ENCODE data around the gene SPAG17.
A peak's percentile ranks its signal among the peaks of the same experiment; 100 is the strongest.

SPAG17 gene

DNA sequence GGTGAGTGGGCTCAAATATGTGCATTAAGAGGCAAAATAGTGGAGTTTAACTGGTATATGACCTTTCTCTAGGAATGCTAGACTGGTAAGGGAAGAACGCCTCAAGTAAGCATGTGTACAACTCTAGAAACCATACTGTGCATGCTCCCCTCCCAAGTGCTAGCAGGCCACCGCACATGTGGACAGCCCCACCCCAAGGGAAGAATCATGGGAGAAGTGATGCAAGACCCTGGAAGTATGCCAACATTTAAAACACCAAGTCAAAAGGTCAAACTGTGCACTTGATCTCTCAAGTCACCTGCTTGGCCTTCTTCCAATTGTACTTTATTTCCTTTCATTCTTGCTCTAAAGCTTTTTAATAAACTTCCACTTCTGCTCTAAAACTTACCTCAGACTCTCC is 135.0 kb downstream of the SPAG17 start:
- peak in 1 of 2 experiments; percentile 5 for DNase-seq

DNA sequence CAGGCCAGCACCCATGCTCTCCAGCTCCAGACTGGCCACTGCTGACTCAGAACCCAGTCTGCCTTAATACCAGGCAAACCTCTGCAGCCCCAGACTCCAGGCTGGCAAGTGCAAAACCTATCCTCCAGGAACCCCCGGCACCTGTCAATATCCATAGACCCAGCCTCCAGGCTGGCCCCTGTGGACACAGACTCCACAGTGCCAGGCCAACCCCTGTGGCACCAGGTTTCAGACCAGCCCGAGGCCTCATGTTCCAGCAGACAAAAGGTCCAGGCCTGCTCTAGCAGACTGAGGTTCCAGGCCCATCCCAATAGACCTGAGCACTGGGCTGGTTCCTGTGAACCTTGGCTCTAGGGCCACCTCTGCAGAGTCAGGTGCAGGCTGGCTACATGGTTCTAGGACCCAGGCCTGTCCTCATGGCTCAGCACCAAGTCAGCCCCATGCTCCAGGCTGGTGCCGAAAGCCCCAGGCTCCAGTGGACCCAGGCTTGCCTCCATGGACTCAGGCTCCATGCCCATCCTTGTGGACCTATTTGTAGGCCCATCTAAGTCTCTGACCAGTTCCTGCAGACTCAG is 137.3 kb downstream of the SPAG17 start:
- DNase-seq: no peak

DNA sequence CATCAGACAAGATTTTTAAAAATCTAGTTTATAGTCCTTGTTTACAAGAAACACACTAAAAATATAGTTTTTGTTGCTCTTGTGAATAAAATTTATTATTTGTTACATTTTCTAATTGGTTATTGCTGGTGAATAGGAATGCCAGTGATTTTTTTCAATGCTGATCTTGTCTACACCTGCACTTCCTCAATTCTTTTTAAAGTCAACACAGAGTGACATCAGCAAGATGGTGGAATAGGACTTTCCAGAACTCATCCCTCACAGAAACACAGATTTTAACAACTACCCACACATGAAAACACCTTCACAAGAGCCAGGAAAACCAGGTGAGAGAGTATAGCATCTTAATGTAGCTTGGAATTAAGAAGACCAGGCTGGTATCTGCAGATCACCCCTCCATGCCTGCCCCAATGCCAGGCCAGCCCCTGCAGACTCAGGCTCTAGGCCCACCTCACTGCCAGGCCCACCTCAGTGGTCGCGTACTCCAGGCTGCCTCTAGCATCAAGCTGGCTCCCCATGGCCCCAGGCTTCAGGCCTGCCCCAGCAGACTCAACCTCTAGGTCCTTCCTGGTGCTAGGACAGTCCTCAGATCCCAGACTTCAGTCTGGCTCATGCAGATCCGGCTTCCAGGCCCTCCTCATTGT is 137.9 kb downstream of the SPAG17 start:
- no peak for DNase-seq

DNA sequence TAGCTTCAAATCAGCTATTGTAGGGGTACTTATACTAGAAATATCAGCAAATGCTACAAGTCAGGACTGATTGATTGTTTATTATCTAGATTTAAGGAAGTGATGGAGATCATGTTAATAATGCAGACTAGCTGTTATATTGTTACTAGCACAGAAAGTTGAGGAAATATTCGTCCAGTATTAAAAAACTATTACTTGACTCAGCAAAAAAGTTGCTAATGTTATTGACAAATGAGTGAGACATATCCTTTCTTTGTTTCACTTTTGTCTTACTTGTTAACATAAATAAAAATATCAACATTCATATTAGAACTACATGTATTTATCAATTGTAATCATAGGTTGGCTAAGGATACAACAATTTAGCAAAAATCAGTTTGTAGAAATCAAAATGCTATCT is 141.4 kb downstream of the SPAG17 start:
- DNase-seq: no peak

DNA sequence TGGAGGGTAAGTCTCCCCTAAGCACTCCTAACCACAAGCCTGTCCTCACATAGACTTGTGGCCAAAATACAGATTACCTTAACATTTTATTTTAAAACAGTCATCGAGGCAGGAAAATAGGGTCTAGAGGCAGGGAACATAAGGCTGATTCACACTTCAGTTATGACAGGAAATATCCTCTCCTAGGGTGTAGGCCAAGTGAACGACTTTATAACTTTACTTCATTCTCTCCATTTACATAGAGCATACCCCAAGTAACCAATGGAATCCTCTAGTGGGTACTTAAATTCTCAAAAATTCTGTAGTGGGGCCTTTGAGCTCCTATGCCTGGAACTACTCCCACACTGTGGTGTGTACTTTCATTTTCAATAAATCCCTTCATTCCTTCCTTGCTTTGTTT is 142.5 kb downstream of the SPAG17 start:
- DNase-seq: no peak

DNA sequence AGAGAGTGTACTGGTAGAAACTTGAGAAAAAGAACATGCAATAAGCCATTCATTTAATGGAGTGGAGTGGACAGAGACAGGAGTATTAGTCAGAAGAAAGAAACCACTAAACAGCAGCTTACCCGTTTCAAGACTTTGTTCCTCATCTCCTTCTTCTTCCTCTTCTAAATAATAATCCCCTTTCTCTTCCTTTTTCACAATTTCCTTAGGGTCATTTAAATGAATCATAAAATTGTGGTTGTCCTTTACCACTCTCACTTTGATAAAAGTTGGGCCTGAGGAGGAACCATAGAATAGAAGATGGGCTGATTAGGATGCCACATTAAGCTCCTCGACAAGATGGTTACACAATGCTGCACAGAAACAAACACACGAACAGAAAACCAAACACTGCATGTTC is 145.9 kb downstream of the SPAG17 start:
- no peak for DNase-seq

DNA sequence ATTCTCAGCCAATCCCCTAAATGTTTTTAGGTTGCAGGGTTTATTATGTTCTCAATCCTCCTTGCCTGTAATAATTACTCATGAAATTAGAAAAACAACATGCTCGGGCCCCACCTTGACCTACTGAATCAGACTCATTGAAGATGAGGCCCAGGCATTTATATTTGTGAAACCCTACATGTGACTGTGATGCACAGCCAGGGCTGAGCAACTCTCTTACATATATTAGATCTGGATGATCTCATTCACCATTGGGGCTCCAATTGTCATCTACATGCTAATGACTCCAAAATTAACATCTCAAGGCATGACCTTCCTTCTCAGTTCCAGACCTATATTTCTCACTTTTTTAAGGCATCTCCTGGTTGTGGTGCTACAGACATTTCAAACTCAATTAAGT is 152.1 kb downstream of the SPAG17 start:
- DNase-seq: no peak

DNA sequence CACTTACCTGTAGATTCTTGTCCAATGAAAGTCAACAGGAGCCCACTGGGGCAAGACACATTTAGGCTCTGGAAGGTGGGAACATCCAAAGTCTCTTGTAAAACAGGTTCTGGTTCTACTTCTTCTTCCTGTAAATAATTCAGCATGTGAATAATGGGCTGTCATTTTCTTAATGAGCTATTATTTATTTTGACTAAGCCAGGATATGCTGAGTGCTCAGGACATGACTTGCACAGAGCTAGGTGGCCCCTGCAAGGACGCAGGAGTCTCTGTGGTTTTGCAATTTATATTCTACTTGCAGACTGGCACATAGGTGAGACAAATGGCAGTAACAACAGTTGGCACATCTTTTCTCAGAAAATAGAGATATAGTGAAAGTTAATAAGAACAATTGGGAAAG is 156.8 kb downstream of the SPAG17 start:
- no peak for DNase-seq

DNA sequence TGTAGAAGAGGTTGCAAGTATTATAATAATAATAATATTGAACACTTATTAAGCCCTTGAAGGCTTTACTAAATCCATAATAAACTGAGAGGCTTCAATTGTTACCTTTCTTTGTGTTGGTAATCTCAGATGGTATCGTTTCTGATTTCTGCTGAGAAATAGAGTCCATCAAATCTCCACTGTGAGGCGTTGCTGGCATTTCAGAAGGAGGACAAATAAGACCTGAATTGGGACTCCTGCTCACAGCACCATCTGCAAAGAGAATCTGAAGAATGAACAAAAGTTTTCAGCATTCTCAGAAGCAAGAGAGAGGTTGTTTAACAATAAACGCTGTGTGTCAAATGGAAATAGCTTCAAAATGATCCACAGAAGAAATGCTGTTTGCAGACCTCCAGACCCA is 161.8 kb downstream of the SPAG17 start:
- DNase-seq: no peak

DNA sequence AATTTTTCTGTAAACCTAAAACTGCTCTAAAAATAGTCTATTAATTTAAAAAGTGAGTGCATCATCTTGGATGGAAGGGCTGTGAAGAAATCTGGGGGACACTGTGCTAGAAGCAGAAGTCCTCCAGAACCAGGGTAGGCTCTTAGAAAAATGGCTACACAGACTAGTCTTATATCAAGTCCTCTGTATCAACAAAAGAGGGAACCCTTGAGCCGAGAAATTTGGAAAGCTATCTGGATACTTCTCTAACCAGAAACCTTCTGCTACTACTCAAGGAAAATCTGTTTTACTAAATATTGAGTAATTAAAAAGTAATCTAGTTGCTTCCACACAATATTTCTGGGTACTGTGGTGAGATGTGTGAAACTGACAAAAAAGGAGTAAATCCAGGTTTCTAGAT is 163.4 kb downstream of the SPAG17 start:
- DNase-seq: no peak

DNA sequence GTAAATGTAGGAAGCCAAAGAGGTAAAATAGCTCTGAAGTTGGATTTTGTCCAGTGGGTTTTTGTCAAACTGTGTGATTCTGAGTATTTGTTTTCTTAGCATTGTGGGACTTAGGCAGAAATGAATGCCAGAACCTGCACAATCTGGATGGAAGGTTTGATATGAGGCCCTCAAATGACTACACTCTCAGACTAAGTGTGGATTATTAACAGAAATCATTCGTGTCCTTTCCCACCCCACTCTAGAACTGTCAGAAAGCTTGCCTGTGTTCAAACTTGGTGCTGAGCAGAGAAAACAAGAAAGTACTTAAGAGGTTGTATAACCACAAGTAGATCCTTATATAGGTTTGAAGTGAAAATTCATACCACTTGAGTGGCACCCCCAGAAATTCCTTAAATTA is 167.0 kb downstream of the SPAG17 start:
- DNase-seq: no peak

DNA sequence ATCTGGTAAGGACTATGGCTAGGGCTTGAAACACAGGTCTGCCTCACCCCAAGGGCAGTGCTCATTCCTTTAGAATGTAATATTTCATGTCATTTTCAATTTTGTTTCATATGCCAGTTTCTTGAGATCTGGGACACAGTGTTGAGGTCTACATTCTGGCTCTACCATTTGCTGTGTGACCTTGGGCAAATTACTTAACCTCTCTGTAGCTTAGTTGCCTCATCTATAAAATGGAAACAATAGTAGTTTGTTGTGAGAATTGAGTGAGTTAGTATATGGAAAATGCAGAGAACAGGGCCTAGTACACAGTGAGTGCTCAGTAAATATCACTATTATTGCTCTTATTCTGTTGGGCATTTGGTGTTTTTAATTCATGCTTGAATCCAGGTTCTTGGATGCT is 171.1 kb downstream of the SPAG17 start:
- DNase-seq: no peak

DNA sequence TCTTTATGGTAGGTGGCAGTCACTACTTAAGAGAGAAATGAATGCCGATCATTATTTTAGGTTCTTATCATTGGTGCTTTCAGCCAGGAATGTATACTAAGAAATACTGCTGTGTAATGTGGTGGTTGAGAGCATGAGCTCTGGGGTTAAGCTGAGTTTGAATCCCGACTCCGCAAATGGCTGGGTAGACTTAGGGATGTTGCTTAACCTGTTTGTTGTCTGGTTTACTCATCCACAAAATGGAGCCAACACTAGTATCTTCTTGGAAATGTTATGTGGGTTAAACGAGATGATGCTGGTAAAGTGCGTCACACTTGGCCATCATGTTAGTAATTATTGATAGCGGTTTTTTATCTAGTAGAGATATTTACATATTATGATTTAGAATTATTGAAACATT is 171.7 kb downstream of the SPAG17 start:
- DNase-seq: no peak

DNA sequence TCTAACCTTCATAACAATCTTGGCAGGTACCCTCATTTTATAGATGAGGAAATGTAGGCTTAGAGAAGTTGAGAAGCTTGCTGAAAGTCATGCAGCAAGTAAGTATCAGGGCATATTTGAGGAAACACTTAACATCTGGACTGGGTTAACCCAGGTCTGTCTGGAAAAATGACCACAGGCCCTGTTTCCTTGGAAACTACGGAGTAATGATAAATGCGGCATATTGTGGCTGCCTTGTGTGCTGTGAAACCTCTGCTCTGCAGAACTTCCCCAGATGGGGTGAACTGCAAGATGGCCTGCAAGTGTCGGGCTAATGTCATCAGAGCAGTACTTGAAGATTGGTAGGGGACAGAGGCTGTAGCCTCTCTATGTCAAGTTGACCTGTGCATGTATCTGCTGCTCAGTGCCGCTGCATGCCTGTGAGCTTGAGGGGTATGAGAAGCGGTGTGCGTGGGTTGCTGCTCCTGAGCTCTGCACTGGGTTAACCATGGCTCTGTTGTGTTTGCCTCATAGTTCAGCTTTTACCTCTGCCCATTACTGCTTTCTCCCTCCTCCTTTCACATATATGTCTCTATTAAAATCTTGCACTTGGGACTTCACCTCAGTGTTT is 172.4 kb downstream of the SPAG17 start:
- no peak for DNase-seq

DNA sequence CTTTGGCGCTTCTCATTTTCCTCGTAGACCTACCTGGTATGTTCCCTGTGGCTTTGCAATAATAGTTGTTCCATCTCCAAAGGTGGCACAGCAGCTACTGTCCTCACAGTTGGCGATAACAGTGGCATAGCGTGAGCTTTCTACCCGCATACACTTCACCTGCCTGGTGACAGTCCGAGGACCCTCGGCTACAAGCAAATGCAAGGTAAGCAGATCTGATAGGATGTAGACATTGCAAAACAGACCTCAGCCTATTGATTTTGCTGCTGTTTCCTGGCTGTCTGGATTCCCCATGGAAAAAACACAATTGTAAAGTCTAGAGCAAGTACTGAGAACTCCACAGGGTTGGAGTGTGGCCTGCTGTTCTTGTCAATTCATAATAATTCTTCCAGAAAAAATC is 177.0 kb downstream of the SPAG17 start:
- no peak for DNase-seq

DNA sequence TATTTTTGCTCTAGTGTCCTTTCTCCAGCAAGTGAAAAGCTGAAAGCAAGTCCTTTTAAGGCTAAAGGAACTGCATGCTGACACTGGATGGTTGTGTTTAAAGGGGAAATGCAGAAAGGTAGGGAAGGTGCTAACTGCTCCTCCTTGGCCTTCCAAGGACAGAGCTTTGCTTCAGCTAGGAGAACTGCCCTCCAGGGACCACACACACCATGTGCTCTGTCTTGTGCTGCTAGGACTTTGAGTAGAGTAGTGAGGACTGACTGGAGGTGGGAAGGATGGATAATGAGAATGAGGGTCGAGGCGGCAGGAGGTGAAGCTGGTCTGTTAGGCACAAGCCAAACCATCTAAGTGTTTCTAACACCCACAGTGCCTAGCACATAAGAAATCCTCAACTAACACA is 177.6 kb downstream of the SPAG17 start:
- no peak for DNase-seq

DNA sequence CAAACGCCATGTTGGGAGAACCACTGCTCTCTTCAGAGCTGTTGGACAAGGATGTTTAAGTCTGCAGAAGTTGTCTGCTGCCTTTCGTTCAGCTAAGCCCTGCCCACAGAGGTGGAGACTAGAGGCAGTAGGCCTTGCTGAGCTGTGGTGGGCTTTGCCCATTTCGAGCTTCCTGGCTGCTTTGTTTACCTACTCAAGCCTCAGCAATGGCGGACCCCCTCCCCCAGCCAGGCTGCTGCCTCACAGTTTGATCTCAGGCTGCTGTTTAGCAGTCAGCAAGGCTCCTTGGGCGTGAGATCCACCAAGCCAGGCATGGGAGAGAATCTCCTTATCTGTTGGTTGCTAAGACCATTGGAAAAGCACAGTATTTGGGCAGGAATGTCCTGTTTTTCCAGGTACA is 180.7 kb downstream of the SPAG17 start:
- DNase-seq: no peak

DNA sequence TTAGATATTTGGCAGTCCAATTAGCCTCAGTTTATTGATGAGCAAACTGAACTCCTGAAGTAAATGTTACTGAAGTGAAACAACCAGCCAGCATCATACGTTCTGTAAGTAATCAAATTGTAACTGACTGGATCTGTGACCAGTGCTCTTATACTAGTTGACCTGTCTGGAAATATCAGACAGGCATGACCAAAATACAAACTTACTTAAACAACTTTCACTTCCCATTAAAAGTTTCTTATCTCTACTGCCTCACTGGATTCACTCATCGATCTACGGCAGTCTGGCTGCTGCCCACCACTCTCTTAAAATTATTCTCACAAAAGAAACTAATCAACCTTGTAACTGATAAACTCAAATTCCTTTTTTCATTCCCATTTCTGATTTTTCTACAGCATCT is 199.1 kb downstream of the SPAG17 start:
- no peak for DNase-seq

DNA sequence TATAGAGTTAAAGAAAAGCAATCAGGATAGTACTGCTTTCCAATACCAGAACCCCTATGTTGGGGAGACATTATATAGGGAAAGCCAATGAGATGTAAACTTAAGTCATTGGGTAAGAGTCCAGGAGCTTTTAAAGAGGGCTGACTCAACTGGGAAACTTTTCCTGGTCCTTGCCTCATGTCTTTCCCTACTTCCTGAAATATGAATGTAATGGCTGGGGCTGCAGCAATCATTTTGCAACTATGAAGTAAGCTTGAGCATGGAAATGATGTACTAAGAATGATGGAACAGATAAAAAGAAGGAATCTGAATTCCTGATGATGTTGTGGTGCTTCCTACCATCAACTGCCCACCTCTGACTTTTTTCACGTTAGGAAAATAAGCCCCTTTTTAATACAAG is 199.8 kb downstream of the SPAG17 start:
- no peak for DNase-seq

DNA sequence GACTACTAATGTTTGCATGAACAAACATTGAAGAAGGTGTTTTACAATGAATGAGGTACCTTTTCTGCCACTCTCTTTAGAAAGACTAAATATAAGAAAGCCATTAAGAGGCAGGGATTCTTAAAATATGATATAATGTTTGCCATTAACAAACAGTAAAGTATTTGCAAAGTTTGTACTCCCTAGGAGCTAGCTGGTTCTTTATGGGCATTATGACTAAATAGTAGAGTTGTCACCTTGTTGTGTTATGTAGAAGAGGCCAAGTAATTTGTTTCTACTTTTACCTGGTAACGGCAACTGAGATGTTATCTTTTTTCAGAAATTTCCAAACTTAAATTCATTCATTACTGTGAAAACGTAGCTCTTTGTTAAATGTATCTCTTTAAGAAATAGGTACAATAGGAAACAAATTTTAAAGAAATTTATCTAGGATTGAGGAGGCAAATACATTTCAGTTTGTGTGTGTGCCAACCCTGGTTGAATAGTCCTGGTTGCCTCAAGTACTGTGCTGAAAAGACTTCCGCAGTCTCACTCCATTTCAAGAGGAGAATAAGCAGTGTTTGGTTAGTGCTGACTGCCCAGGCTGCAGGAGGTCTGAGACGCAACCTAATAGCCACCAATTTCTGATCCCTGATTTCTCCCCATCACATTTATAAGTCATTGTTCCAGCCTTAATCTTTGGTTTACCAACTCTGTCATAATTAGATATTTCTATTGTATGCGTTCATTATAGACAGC is 203.4 kb downstream of the SPAG17 start:
- DNase-seq: no peak

DNA sequence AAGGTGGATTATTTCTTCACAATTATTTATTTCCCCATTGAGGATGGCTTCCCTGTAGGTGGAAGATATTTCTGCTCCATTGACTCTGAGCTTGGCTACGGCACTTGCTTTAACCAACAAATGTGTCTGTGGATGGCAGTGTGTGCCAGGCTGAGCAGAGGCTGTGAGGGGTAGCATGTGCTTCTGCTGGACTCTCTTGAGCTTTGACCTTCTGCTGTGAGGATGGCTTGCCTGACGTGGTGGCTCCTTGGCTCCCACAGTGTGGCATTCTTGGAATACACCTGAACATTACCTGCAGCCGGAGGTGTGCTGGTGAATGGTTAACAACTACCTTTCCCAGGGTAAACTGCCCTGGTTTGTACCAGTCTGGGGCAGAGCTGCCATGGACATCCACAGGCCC is 208.6 kb downstream of the SPAG17 start:
- DNase-seq: no peak

DNA sequence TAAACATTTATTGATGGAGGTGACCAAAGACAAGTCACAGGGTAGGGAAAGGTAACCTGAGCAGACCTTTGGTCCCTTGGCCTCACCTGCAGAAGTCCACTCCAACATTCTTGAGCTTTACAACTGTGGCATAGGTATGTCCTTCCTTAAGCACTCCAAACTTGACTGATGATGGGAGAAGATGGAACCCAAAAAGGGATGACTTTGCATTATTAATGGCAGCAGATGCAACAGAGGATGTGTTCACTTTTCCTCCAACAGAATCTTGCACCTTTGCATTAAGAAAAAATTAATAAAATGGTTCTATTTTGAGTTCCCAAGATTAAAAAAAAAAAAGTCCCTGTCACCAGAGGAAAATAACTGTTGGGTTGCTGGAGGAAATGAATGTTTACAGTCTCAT is 213.3 kb downstream of the SPAG17 start:
- no peak for DNase-seq

DNA sequence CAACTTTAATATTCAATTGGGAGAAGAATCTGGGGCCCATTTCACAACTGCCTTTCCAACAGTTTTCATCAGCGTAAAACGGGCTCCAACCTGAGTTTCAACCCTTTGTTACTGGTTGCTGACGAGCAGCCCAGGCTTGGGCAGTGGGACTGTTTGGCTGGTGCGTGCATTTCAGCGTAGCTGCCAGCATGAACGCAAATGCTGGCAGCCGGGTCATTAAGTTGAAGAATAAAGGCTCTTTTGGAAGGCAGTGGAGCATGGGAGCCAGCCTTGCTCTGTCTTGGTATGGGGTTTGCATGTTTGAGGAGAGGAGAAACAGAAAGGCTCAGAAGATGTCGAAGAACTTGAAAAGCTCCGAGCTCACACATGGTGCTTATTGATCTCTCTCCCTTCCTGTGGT is 214.8 kb downstream of the SPAG17 start:
- DNase-seq: no peak

DNA sequence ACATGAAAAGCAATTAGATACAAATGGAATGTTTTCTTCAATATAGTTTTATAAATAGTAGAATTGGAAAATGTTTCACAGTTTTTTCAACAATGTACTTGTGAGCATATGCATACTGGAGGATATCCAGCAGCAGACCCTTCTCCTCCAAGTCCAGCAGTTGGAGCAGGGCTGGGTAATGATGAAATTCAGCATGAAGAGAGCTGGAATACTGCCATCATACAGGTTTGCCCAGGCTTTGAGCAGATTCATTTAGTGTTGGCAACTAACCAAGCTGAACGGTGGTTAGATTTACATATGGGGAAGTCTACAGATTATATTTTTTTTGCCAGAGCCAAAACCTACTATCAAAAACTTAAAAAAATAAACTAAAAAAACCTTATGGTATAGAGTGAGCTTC is 217.1 kb downstream of the SPAG17 start:
- peak; percentile 46 to 48 for DNase-seq

Measured in SHP77 (cell line).